GM18507 (cell line): ENCODE results near the gene TAF11L3.
"Not testable (repeated sequence)": the region's sequence is repeated elsewhere in the genome, so short reads cannot be mapped to it uniquely, and the experiment has no call there.

ENCODE experiments used
- DNase-seq: peaks from one replicate; pipeline ENCODE4 v3.0.0; 2011; ENCODE audit warnings: low read depth; ENCODE audit not compliant: insufficient read length; ENCODE audit errors: extremely low spot score
- FAIRE-seq: peaks from 2 replicates; lab custom pipeline; 2011; peaks lifted over from hg19 to GRCh38; lab: Jason Lieb, UNC

The TAF11L3 gene

DNA sequence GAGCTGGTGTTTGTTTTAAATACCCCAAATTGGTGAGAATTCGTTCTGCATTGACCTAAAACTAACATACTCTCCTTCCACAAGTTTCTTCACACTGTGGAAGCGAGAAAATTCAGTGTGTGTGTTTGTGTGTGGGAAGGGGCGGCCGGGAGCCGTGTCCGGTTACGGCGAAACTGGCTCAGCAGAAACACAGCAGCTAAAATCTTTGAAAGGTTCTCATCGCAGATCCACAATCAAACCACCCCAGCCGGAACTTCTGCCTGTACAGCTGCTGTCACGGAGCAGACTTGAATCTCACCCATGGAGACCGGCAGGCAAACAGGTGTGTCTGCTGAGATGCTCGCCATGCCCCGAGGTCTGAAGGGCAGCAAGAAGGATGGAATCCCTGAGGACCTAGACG, at the start of gene TAF11L3:
Gene TAF11L3, plus strand, starts transcription at position 301 of the 400 bp plus-strand sequence.
- FAIRE-seq, result not testable (repeated sequence)

GRCh38 chr5:17470064-17470463, 48.1 kb upstream of the TAF11L3 start:
- FAIRE-seq (no peak), DNase-seq (no peak)

More for the DNA sequence above, at the start of gene TAF11L3:
- not testable (repeated sequence) for DNase-seq

DNA sequence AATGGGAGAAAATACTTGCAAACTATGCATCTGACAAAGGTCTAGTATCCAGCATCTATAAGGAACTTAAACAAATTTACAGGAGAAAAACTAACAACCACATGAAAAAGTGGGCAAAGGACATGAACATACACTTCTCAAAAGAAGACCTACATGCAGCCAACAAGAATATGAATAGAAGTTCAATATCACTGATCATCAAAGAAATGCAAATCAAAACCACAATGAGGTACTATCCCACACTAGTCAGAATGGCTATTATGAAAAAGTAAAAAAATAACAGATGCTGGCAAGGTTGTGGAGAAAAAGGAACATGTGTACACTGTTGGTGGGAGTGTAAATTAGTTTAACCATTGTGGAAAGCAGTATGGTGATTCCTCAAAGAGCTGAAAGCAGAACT, 43.1 kb upstream of the TAF11L3 start:
- FAIRE-seq, DNase-seq: not testable (repeated sequence)

GRCh38 chr5:17477043-17477442, 41.1 kb upstream of the TAF11L3 start:
- DNase-seq, result no peak
- FAIRE-seq, result no peak

- FAIRE-seq (no peak), DNase-seq (no peak)
These were observed 40.4 kb upstream of the TAF11L3 start for GRCh38 chr5:17477573-17478265.

GRCh38 chr5:17481378-17481777, 36.8 kb upstream of the TAF11L3 start:
- FAIRE-seq, result no peak

GRCh38 chr5:17482790-17483189, 35.4 kb upstream of the TAF11L3 start:
- FAIRE-seq (no peak), DNase-seq (no peak)

More at GRCh38 chr5:17481378-17481777, 36.8 kb upstream of the TAF11L3 start:
- no peak for DNase-seq

DNA sequence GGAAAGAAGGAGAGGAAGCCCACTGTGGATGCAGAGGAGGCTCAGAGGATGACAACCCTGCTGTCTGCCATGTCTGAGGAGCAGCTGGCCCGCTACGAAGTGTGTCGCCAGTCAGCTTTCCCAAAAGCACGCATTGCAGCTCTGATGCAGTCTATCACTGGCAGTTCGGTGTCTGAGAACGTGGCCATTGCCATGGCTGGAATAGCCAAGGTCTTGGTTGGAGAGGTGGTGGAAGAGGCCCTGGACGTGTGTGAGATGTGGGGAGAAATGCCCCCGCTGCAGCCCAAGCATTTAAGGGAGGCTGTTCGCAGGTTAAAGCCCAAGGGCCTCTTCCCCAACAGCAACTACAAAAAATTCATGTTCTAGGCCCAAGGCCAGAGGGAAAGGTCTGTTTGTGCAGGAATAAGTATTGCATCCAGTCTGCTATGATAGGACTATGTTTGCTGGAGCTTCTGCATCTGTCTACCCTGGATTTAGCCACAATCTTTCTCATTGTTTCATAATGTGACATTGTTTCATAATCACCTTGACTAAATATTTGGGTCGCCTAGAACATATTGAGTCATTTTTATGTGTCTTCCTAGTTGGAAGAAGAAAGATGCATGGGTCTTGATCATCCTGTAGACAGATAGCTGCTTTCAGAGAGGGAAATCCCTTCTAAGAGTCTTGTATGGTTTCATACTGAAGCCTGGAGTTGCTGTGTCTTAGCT, 31.5 kb upstream of the TAF11L3 start:
- not testable (repeated sequence) for DNase-seq, FAIRE-seq

- DNase-seq, result no peak
- FAIRE-seq, result no peak
These were observed 31.0 kb upstream of the TAF11L3 start for GRCh38 chr5:17487174-17487512.

- not testable (repeated sequence) for DNase-seq, FAIRE-seq
These were observed 26.9 kb upstream of the TAF11L3 start for GRCh38 chr5:17491257-17491656.

GRCh38 chr5:17492770-17493169, 25.4 kb upstream of the TAF11L3 start:
- no peak for DNase-seq
- FAIRE-seq, result no peak

DNA sequence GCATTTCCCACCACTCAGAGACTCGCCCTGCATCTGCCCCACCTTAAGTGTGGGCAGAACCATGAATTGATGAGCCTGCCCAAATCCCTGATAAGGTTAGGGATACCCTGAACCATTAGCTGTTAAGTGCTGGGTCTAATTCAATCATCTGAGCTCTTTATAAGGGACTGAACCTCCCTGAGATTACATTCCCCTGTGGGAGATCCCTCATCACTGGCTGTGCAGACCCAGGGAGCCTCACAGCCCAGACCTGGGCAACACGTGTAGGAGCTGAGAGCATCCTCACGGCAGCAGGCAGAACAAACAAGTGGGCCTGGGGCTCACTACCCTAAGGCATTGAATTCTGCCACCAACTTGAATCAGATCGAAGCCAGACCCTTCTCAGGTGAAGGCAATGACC, 20.7 kb upstream of the TAF11L3 start:
- no peak for FAIRE-seq
- DNase-seq, result no peak

DNA sequence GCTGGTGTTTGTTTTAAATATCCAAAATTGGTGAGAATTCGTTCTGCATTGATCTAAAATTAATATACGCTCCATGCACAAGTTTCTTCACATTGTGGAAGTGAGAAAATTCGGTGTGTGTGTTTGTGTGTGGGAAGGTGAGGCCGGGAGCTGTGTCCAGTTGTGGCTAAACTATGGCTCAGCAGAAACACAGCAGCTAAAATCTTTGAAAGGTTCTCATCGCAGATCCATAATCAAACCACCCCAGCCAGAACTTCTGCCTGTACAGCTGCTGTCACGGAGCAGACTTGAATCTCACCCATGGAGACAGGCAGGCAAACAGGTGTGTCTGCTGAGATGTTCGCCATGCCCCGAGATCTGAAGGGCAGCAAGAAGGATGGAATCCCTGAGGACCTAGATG, 20.2 kb upstream of the TAF11L3 start, which contains the start of gene TAF11L2:
Gene TAF11L2, plus strand, starts transcription at position 301 of the 400 bp plus-strand sequence.
- FAIRE-seq, DNase-seq: not testable (repeated sequence)

GRCh38 chr5:17511775-17512325, 6.3 kb upstream of the TAF11L3 start:
- DNase-seq, result no peak
- FAIRE-seq, result no peak

DNA sequence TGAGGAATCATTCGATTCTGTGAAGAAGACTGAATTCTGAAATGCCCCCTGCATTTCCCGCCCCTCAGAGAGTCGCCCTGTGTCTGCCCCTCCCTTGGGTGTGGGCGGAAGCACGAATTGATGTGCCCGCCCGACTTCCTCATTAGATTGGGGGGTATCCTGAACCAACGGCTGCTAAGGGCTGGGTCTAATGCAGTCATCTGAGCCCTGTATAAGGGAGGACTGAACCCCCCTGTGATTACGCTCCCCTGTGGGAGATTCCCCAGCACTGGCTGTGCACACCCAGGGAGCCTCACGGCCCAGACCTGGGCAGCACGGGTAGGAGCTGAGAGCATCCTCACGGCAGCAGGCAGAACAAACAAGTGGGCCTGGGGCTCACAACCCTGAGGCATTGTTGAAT, 641 bp upstream of the TAF11L3 start:
- DNase-seq, FAIRE-seq: not testable (repeated sequence)

DNA sequence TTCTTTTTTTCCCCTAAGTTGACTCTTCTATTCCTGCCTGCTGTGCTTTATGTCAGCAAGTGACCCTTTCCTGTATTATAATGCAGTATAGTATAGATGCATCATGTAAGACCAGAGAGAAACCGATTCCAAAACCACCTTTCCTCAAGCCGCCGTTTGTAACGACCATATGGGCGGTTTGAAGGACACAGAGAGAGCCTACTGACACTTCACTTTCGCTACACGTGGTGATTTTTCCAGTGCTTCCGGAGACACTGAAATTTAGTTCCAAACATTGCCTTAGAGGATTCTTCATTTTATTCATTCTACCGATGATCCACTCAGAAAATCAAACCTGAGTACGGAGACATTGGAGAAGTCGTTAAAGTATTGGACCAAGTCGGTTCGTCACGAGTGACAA, 1.3 kb downstream of the TAF11L3 start:
- not testable (repeated sequence) for FAIRE-seq, DNase-seq

- not testable (repeated sequence) for FAIRE-seq, DNase-seq
These were observed 3.3 kb downstream of the TAF11L3 start, which contains the start of gene TAF11L4 for GRCh38 chr5:17521501-17521900. Gene TAF11L4 (plus strand): TSS chr5:17521801.

DNA sequence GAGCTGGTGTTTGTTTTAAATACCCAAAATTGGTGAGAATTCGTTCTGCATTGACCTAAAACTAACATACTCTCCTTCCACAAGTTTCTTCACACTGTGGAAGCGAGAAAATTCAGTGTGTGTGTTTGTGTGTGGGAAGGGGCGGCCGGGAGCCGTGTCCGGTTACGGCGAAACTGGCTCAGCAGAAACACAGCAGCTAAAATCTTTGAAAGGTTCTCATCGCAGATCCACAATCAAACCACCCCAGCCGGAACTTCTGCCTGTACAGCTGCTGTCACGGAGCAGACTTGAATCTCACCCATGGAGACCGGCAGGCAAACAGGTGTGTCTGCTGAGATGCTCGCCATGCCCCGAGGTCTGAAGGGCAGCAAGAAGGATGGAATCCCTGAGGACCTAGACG, 6.8 kb downstream of the TAF11L3 start, which contains the start of gene TAF11L5:
Gene TAF11L5, plus strand, starts transcription at position 301 of the 400 bp plus-strand sequence.
- not testable (repeated sequence) for DNase-seq, FAIRE-seq

DNA sequence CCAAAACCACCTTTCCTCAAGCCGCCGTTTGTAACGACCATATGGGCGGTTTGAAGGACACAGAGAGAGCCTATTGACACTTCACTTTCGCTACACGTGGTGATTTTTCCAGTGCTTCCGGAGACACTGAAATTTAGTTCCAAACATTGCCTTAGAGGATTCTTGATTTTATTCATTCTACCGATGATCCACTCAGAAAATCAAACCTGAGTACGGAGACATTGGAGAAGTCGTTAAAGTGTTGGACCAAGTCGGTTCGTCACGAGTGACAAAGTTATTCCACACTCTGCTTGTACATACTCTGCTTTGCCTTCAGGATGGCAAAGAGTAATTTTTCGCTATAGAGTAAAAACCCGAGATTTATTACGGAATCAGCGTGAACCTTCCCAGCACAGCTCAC, 8.3 kb downstream of the TAF11L3 start:
- FAIRE-seq, DNase-seq: not testable (repeated sequence)

DNA sequence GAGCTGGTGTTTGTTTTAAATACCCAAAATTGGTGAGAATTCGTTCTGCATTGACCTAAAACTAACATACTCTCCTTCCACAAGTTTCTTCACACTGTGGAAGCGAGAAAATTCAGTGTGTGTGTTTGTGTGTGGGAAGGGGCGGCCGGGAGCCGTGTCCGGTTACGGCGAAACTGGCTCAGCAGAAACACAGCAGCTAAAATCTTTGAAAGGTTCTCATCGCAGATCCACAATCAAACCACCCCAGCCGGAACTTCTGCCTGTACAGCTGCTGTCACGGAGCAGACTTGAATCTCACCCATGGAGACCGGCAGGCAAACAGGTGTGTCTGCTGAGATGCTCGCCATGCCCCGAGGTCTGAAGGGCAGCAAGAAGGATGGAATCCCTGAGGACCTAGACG, 10.2 kb downstream of the TAF11L3 start, which contains the start of gene TAF11L6:
Gene TAF11L6, plus strand, starts transcription at position 301 of the 400 bp plus-strand sequence.
- not testable (repeated sequence) for FAIRE-seq, DNase-seq
